ENCODE measurements around the gene FAM174C. TPM values are rescaled to one million over a fixed set of nuclear protein-coding genes. Genes with fewer than 3 reads are reported as not detected.

FAM174C gene
- total and polyA plus RNA-seq, 8 donors = 10.6 to 58.7 (median 19.4) TPM

DNA sequence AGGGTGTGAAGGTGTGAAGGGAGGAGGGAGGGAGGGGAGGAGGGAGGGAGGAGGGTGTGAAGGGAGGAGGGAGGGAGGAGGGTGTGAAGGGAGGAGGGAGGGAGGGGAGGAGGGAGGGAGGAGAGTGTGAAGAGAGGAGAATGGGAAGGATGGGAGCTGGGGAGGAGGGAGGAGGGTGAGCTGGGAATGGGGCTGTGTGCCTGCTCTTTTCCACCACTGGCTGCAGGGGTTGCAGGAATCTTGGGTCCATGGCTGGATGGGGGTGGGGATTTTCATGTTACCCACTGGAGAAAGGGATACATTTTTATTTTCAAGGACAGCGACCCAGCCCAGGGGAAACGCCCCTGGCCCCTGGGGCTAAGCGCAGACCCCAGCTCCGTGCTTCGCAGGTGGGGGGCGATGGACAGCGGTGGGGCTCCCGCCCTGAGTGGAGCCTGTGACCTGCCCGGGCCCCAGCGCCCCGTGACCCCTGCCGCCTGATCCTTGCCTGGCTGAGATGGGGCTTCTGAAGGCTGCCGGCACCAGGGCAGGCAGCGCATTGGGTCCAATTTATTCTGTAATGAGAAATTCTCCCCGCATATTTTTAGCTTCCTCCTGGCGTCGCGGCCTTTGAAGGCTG lies 7.4 kb downstream of the FAM174C start:
- TF ChIP-seq, protein P1, sequence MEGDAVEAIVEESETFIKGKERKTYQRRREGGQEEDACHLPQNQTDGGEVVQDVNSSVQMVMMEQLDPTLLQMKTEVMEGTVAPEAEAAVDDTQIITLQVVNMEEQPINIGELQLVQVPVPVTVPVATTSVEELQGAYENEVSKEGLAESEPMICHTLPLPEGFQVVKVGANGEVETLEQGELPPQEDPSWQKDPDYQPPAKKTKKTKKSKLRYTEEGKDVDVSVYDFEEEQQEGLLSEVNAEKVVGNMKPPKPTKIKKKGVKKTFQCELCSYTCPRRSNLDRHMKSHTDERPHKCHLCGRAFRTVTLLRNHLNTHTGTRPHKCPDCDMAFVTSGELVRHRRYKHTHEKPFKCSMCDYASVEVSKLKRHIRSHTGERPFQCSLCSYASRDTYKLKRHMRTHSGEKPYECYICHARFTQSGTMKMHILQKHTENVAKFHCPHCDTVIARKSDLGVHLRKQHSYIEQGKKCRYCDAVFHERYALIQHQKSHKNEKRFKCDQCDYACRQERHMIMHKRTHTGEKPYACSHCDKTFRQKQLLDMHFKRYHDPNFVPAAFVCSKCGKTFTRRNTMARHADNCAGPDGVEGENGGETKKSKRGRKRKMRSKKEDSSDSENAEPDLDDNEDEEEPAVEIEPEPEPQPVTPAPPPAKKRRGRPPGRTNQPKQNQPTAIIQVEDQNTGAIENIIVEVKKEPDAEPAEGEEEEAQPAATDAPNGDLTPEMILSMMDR (IDR thresholded peaks at IDR 0.05) = no peak
- Histone ChIP-seq H3K4me3 (no peak overlapping the region), H3K9me3 (no peaks in the 10 kb centered on the region), H3K27ac (no peak overlapping the region), H3K36me3 (peaks cover 0 to 20% of the 10 kb centered on the region in 2 donors), H3K27me3 (peaks cover 26 to 48% of the 10 kb centered on the region in 2 donors), H3K4me1 (peaks cover 0 to 8% of the 10 kb centered on the region in 2 donors)
- intact Hi-C loops (cut with DNase I) = no loop called here
- no peak for DNase-seq
- no peak for ATAC-seq

GRCh38 chr19:1283207-1283916 lies 8.0 kb downstream of the FAM174C start:
- Histone ChIP-seq H3K27ac (no peak overlapping the region), H3K4me3 (no peak overlapping the region), H3K27me3 (peaks cover 32 to 55% of the 10 kb centered on the region in 2 donors), H3K9me3 (no peaks in the 10 kb centered on the region), H3K36me3 (peaks cover 0 to 13% of the 10 kb centered on the region in 2 donors), H3K4me1 (peaks cover 0 to 8% of the 10 kb centered on the region in 2 donors)
- TF ChIP-seq, protein P1 (IDR thresholded peaks at IDR 0.05) = no peak
- intact Hi-C loops (cut with DNase I) = no loop called here
- ATAC-seq = no peak
- DNase-seq = no peak

GRCh38 chr19:1283917-1284292 lies 8.6 kb downstream of the FAM174C start:
- ATAC-seq = no peak
- Histone ChIP-seq H3K9me3 (no peaks in the 10 kb centered on the region), H3K27me3 (peaks cover 38 to 60% of the 10 kb centered on the region in 2 donors), H3K4me1 (peaks cover 0 to 8% of the 10 kb centered on the region in 2 donors), H3K36me3 (peaks cover 0 to 8% of the 10 kb centered on the region in 2 donors), H3K27ac (no peak overlapping the region), H3K4me3 (no peak overlapping the region)
- intact Hi-C loops (cut with DNase I) = no loop called here
- TF ChIP-seq, protein P1 (IDR thresholded peaks at IDR 0.05) = no peak
- DNase-seq = no peak

- ATAC-seq = no peak
- intact Hi-C loops (cut with DNase I) = no loop called here
- no peak for DNase-seq
- Histone ChIP-seq H3K27ac (no peak overlapping the region), H3K36me3 (peaks cover 0 to 2% of the 10 kb centered on the region in 2 donors), H3K4me3 (no peak overlapping the region), H3K27me3 (peaks cover 38 to 66% of the 10 kb centered on the region in 2 donors), H3K9me3 (no peaks in the 10 kb centered on the region), H3K4me1 (peaks cover 0 to 7% of the 10 kb centered on the region in 2 donors)
- TF ChIP-seq, protein P1 (IDR thresholded peaks at IDR 0.05) = no peak
Measured at GRCh38 chr19:1284293-1284978, 9.1 kb downstream of the FAM174C start.

Data from left lung (tissue), 10 donors.